Stimulated activated CD4-positive, alpha-beta T cell treated with anti-CD3 and anti-CD28 coated beads, Interleukin-2, amount 100 ng/mL, for 48 hours (primary cell): Measurements from ENCODE around the gene TMEM163.
"Not testable (repeated sequence)": the region's sequence is repeated elsewhere in the genome, so short reads cannot be mapped to it uniquely, and the experiment has no call there.

ENCODE experiments used
- DNase-seq, 2 donors: peaks; one replicate each; pipeline ENCODE4 v3.0.0-alpha.2; 2020

TMEM163 gene

DNA sequence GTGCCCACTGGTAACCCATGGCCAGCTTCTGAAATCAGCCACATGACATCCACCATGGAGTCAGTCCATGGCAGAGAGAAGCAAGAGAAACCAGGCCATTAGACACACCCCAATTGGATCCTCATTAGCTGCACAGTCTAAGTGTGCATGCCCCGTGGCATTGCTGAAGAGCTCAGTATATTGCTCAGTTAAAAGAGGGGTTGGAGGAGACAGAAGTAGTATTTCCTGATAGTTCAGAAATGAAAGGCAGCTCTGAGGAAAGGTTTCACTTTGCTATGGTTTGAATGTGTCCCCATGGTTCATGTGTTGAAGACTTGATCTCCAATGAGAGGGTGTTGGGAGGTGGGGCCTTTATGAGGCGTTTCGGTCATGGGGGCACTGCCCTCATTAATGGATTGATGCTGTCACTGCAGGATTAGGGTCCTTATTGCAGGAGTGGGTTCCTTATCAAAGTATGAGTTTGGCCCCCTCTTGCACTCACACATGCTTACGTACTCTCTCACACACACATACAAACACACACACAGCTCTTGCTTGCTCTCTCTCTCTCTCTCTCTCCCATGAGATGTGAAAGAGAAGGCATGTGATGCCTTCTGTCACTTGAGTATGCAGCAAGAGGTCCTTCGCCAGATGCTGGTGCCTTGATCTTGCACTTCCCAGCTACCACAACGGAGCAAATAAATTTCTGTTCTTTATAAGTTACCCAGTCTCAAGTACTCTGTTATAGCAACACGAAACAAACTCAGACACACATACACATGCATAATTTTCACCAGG, 58.0 kb downstream of the TMEM163 start:
- no peak for DNase-seq

DNA sequence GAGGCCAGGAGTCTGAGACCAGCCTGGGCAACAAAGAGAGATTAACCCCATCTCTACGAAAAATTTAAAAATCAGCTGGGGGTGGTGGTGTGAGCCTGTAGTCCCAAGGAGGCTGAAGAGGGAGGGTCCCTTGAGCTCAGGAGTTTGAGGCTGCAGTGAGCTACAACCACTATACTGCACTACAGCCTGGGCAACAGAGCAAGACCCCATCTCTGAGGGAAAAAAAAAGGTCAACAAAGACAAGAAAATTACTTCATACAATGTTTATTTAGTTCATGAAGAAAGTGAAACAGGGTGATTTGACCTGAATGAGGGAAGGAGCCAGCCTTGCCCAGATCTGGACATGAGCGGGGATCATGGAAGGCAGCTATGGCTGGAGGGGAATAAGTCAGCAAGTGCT, 59.1 kb downstream of the TMEM163 start:
- DNase-seq = no peak

DNA sequence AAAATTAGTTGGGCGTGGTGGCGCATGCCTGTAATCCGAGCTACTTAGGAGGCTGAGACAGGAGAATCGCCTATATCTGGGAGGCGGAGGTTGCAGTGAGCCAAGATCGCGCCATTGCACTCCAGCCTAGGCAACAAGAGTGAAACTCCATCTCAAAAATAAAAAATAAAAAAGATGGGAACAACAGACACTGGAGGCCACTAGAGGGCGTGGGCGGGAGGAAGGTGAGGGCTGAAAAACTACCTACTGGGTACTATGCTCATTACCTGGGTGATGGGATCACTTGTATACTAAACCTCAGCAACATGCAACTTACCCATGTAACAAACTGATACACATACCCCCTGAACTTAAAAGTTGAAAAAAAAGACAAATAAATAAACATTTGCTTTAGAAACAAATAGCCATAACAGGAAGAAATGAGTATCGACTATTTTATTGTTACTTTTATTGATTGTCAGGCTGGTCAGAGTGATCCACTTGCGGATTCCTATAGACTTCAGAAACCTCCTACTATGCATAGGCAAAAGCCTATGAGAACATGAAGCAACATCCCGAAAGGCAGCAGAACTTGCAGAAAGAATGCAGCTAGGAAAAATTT, 61.0 kb downstream of the TMEM163 start:
- no peak for DNase-seq

DNA sequence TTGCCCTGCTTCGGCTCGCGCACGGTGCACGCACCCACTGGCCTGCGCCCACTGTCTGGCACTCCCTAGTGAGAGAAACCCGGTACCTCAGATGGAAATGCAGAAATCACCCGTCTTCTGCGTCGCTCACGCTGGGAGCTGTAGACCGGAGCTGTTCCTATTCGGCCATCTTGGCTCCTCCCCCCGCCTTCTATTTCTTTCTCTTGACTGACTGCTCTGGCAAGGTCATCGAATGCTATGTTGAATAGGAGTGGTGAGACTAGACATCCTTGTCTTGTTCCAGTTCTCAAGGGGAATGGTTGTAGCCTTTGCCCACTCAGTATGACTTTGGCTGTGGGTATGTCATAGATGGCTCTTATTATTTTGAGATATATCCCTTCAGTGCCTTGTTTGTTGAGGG, 62.4 kb downstream of the TMEM163 start:
- DNase-seq = not testable (repeated sequence)

DNA sequence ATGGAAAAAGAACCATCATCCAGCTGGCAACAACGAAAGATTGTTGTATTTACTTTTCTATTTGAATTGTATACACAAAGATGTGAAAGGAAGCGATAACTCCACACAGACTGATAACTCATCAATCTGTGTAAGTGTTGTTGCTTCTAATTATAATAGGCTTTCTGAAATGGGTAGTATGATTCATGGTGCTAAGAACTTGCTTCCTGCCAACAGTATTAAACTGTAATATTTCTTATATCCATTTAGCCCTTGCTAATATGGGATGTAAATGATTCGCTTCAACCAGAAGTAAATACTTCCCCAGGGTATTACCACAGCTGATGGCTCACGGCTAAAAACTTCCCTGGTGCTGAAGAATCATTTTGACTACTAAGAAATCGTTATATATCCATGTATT, 70.2 kb downstream of the TMEM163 start:
- DNase-seq = no peak

DNA sequence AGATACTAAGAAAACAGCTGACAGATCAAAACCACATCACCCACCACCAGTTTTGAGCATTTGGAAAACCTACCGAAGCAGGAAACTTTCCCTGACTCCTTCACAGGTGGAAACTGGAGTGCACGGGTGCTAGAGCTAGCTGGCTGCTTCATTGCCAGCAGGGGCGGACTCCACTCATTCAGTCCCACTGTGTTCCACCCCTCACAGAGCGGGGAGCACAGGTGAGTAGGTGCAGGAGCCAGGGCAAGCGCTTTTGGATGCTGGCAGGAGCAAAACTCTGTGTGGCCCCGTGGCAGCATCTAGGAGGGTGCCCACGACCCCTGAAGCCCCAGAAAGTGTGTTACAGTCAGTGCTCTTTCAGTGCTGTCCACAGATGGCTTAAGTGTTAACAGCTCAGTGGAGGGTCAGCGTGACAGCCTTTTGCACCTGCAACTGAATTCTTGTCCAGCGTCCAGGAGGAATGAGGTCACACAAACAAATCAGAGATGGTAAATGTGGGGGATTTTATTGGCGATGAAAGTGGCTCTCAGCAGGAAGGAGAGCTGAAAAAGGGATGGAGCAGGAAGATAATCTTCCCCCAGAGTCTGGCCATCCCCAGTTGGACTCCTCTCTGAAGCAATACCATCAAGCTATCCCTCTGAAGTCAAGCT, 71.1 kb downstream of the TMEM163 start:
- no peak for DNase-seq

DNA sequence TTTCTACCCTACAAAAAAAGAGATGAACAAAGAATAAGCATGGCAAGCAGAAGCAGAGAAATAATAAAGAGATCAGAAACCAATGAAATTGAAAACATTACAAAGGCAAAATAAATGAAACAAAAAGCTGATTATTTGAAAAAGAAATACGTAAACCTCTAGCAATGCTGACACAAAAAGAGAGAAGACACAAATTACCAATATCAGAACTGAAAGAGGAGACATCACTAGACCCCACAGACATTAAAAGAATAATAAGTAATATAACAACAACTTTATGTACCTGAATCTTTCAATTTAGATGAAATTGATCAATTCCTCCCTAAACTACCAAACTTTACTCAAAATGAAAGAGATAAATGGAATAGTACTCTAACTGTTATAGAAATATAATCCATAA, 75.9 kb downstream of the TMEM163 start:
- DNase-seq = no peak

DNA sequence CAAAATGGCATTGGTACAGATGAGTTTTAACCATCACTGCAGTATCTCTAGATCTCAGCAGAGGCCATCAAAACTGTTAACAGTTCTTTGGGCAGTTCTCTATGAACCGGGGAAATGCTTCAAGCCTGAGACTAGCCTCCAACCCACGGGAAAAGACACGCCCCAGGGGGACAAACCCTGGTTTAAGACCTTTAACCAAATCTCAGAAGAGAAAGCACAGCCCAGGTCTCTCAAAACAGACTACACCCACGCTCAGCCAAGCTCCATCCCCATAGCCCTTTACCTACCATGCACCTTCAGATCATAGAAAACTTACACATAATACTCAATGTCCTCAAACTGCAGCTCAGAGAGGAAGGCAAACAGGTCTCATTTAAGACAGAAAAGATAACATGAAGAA, 78.3 kb downstream of the TMEM163 start:
- no peak for DNase-seq

DNA sequence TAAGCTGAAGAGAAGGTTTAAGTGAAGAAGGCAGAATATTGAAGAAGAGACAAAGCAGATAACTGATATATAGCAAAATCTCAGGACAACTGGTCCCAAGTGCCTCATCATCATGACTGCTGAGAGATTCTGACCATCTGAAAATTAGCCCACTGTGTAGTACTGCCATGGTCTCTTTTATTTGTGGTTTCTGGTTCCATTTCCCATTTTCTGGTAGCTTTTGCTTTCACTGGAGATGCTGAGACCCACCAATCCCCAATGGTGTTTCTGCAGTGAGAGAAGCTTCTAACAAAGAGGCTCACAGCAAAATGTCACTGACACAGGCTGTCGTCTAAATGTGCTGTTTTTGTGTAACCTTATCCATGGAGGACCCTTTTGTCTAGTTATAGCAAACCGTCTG, 79.5 kb downstream of the TMEM163 start:
- DNase-seq = no peak

DNA sequence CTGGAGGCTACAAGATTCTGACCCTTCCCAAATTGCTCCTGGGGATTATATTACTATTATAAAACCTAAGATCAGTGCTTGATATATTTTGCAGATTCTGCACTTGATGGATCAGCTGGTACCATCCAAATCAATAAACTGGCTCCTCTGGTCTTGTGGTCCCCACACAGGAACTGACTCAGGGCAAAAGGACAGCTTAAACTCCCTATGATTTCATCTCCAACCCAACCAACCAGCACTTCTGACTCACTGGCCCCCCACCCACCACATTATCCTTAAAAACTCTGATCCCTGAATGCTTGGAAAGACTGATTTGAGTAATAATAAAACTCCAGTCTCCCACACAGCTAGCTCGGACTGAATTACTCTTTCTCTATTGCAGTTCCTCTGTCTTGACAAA, 82.1 kb downstream of the TMEM163 start:
- no peak for DNase-seq

DNA sequence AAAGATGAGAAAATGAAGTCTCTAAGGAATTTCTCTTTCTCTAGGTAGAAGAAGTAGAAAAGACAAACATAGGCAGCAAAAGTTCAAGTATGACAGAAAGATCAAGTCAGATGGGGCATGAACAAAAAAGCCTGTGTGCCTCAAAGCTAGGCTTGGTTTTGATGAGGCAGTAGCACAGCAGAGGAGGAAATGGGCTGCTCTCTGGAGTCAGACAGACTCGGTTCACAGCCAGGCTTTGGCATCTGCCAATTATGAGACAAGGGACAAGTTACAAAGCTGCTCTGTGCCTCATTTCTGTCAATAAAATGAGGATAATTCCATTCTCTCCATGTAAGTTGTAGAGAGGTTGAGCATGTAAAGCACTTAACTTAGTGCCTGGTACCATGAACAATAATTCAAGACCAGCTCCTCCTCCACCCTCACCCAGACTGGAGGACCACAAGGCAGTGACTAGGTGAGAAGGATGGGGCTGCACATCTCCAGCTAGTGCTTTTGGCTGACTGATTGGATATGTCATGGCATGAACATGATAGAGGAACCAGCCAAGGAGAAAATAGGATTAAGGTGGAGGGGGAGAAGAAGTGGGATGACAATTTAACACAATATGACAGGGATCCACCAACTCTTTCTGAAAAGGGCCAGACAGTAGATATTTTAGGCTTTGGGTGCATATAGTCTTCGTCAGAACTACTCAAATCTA, 84.6 kb downstream of the TMEM163 start:
- no peak for DNase-seq

DNA sequence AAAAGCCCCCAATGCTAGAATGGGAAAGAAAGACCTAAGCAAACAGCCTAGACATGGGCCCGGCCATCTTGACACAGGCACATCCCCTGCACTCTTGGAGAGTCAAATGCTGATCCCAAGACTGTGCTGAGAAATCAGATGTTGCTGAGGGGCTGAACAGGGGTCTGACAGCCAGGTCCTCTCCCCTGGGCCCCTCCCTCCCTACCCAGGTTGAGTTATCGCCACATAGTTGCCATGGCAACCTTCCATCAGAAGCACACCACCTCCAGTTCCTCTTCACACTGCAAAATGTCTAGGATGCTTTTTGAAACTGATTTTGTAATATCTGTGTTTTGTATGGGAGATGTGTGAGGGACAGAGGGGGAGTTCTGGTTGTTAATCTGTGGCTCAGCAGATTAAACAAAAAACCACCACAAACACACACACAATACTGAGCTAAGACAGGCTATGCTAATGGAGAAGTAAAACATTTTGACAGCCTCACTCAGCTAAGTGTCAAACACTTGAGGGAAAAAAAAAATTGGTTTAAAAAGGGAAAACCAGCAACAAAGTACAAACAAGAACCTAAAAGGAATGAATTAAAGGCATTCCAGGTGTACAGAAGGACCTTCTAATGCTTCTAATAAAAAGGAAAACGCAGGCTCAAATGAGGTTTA, 88.2 kb downstream of the TMEM163 start:
- no peak for DNase-seq

DNA sequence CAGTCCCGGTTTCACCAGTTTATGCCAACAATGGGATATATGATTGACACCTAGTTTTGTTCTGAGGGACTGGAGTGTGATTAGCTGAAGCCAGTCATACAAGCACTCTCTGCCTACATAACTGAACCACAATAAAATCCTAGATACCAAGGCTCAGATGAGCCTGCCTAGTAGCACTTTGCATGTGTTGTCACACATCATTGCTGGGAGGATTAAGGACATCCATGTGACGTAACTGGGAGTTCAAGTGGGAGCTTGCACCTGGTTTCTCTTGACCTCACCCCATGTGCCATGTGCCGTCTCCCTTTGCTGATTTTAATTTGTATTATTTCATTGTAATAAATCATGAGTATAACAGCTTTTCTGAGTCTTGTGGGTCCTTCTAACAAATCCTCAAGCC, 90.3 kb downstream of the TMEM163 start:
- DNase-seq = no peak

DNA sequence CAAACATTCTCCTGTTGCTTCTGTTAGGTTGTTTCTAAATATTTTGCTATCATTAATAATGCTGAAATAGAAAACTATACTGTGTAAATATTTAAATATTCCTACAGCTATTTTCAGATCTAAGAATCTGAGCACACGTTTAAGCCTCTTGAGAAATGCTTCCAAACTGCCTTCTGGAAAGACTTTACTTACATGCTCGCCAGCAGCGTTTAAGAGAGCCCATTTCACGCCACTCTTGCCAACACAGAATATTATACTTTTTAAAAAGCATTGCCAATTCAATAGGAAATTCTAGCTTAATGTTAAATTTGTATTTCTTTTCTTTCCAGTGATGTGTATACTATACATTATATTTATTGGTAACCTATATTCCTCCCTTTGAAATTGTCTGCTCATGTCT, 92.0 kb downstream of the TMEM163 start:
- DNase-seq = no peak

DNA sequence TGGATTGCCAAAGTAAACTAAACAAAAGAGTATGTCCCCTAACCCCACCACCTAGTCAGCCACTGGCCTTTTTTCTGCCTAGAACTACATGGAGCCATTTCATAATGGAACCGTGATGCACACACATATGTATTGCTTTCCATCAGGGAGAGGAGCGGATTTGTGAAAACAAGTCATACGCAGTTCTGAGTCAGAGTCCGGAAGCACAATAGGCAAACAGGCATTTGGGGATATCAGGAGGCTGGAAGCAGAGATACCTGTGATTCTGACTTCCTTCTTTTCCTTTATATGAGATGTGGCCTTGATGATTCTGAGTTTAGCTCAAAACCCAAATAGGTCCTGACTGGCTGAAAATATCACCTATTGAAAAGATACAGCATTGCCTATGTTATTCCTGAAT, 93.5 kb downstream of the TMEM163 start:
- DNase-seq = no peak

DNA sequence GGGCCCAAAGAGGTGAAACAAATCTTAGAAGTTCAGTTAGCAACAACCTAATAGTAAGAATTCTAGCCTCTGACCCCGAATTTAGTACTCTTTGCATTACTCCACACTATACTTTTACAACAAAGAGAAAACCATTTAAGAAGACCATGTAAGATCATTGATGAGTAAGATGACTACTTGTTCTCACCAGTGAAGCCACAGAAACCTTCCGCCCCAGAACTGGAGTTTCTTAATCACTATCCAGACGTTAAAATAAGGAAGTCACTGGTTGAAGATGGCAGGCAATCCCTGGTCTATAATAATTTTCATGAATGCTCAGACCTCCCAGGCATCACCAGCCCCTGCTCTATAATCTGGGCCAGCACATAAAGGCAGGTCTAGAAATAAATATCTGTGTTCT, 95.0 kb downstream of the TMEM163 start:
- peak in 1 of 2 donors; percentile 17 for DNase-seq

DNA sequence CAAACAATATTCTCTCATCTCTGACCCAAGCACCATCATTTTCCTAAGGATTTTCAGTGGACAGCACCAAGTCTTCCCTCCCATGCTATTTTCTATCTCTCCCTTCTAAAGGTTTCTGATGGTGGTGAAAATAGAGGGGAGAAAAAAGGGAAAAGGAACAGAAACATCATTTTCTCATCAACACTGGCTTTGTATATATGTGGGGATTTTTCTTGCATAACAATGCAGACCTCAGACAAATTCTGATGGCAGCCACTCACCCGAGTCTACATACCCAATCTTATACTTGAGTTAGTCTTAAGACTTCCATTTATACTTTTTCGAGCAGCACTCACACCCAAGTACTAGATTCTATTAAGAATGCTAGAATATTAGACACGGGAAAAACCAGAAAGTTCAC, 95.8 kb downstream of the TMEM163 start:
- DNase-seq = no peak

DNA sequence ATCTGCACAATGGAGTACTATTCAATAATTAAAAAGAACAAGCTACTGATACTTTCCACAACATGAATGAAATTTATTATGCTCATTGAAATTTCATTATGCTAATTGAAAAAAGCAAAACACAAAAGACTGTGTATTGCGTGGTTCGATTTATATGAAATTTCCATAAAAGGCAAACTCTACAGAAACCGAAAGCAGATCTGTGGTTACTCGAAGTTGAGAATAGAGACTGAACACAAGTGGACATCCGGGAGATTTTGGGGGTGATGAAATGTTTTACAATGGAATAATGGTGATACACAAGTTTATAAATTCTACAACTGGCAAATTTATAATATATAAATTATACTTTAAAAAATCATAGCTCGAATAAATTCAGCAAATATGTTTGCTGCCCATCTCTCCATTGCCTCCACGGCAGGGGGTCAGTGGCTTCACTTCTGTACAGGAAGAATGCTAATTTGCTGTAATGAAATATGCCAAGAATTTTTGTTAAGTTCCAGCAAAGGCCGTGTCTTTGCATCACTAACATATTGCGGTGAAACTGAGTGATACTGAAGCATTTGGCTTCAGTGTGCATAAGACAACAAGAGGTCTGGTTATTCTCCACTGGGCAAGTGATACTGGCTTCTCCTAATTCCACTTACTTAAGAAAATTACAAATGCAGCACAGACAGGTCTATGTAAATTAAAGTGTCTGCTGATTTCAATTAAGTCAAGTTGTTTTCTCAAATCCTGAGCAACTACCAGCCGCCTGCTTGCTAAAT, 96.7 kb downstream of the TMEM163 start:
- DNase-seq = no peak

DNA sequence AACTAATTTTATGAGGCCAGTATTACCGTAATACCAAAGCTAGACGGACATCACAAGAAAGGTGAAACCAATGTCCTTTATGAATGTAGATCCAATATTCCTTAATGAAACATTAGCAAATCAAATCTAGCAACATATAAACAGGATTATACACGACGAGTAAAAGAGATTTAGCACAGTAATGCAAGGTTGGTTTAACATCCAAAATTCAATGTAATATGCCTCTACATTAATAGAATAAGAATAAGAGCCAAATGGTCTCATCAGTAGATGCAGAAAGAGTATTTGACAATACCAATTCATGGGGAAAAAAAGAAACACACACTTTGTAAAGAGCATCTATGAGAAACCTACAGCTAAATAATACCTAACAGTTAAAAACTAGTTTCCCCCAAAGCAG, 99.5 kb downstream of the TMEM163 start:
- DNase-seq = no peak

DNA sequence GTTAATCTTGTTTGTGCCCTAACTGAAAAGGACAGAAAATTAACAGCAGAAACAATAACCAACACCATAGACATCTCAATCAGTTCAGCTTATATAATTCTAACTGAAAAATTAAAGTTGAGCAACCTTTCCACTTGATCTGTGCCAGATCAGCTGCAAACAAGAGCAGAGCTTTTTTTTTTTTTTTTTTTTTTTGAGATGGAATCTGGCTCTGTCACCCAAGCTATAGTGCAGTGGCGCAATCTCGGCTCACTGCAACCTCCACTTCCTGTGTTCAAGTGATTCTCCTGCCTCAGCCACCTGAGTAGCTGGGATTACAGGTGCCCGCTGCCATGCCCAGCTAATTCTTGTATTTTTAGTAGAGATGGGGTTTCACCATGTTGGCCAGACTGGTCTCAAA, 103.3 kb downstream of the TMEM163 start:
- not testable (repeated sequence) for DNase-seq

DNA sequence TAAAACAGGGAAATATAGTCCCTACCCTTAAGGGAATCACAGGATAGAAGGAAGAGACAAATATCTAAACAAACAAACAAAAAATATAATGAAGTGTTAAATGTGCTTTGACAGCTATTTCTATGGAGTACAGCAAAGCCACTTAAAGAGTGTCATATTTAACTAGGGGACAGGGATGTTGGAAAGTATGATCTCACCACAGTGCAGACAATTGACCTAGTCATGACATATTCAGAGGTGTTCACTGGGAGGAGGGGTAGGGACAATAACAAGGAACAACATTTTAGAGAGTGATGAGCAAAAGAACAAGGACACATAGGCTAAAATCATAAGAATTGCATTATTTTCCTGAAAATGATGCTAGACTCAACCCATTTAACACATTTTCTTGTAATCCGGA, 107.5 kb downstream of the TMEM163 start:
- DNase-seq = no peak

DNA sequence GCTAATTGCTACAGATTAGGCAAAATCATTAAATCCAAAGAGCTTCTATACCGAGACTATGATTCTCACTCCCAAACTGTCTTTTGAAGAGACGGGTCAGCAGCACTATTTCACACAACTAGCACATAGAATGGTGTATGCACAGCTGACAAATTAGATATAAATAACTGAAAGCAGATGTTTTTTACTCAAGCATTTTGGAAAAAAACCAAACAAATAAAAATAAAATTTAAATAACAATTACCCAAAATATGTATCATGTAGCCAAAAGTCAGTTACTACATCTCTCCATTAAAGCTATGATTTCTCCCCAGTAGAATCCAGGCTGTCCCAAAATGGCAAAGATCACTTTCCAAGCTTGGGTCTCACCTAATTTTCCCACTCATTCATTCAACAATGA, 107.9 kb downstream of the TMEM163 start:
- DNase-seq = no peak
